A549 (cell line): ENCODE measurements around the gene LITAFD. TPM values are rescaled to one million over a fixed set of nuclear protein-coding genes. Genes with fewer than 3 reads are reported as not detected.

Experiments
- ATAC-seq, 2 experiments: fragments of 200-7000 bp in 1 of 2; fragments of >200 bp in 1 of 2; cut with Nextera tagmentation in 1 of 2; cut with Tn5 transposase in 1 of 2; 3 replicates each; pipeline versions ENCODE4 v1.8.0 to v1.9.1; 2018 to 2020; ENCODE audit warnings: mild to moderate bottlenecking in 1 of 2, moderate library complexity in 1 of 2
- CTCF ChIA-PET: fragments of 300-600 bp; sonication (Branson Sonifier 250); formaldehyde crosslinking; extraction: SDS; loops from one replicate; lab custom pipeline; 2021; ENCODE audit warnings: antibody characterized with exemption, inconsistent platforms; lab: Yijun Ruan, JAX
- POLR2A ChIA-PET: fragments of 350-600 bp; formaldehyde crosslinking; extraction: SDS; loops from one replicate; lab custom pipeline; 2021; ENCODE audit warnings: antibody characterized with exemption, inconsistent platforms; lab: Yijun Ruan, JAX
- DNase-seq, 2 experiments: peaks; one replicate each; pipeline versions ENCODE4 v3.0.0 to v3.0.0-alpha.2; 2011 to 2016; ENCODE audit warnings: low read depth in 1 of 2, low spot score in 1 of 2
- FAIRE-seq: peaks from 2 replicates; lab custom pipeline; 2011; peaks lifted over from hg19 to GRCh38; lab: Jason Lieb, UNC
- H3K27ac ChIP-seq, 2 experiments: fragments of >200 bp; sonication (Bioruptor Twin); formaldehyde crosslinking; 3 replicates each; pipeline ENCODE4 v1.5.1; 2016 to 2017
- H3K4me1 ChIP-seq: fragments of >200 bp; sonication (Bioruptor Twin); formaldehyde crosslinking; 3 replicates; pipeline ENCODE4 v1.6.1; 2016
- H3K4me2 ChIP-seq: fragments of >200 bp; sonication (Bioruptor Twin); formaldehyde crosslinking; 3 replicates; pipeline ENCODE4 v1.6.1; 2016
- H3K4me3 ChIP-seq: fragments of >200 bp; sonication (Bioruptor Twin); formaldehyde crosslinking; 3 replicates; pipeline ENCODE4 v1.5.1; 2016
- H3K9me3 ChIP-seq: fragments of >200 bp; sonication (Bioruptor Twin); formaldehyde crosslinking; 3 replicates; pipeline ENCODE4 v1.6.1; 2016
- BHLHE40 ChIP-seq: IDR thresholded peaks from 2 replicates; pipeline ENCODE4 v1.6.1; 2012; ENCODE audit warnings: low read depth, low read length, inconsistent platforms
- CBX8 ChIP-seq: fragments of 200-600 bp; sonication (generic); IDR thresholded peaks from 2 replicates; pipeline ENCODE4 v1.6.1; 2016
- CHD4 ChIP-seq: fragments of 200-600 bp; sonication (generic); IDR thresholded peaks from 2 replicates; pipeline ENCODE4 v1.6.1; 2016; ENCODE audit warnings: antibody characterized with exemption, mild to moderate bottlenecking, borderline replicate concordance
- EHMT2 ChIP-seq: fragments of 200-600 bp; sonication (generic); IDR thresholded peaks from 2 replicates; pipeline ENCODE4 v1.6.1; 2016; ENCODE audit warnings: antibody characterized with exemption, low read depth, mild to moderate bottlenecking, moderate library complexity
- EP300 ChIP-seq, 2 experiments: fragments of >200 bp; sonication (Bioruptor Twin); formaldehyde crosslinking; IDR thresholded peaks; 2 replicates in 1 of 2; 3 replicates in 1 of 2; pipeline ENCODE4 v1.6.1; 2016 to 2017
- ESRRA ChIP-seq: fragments of 150-350 bp; IDR thresholded peaks from 2 replicates; pipeline ENCODE4 v1.6.1; 2014; ENCODE audit warnings: mild to moderate bottlenecking, low read length, borderline replicate concordance
- FOSB ChIP-seq: fragments of 250-450 bp; sonication (Bioruptor Pico); IDR thresholded peaks from 2 replicates; pipeline ENCODE4 v1.5.0; 2020; ENCODE audit warnings: mild to moderate bottlenecking, moderate library complexity
- FOXS1 ChIP-seq: fragments of 250-450 bp; sonication (Bioruptor Pico); IDR thresholded peaks from 2 replicates; pipeline ENCODE4 v1.5.0; 2020; ENCODE audit warnings: mild to moderate bottlenecking, moderate library complexity
- HDAC2 ChIP-seq: fragments of 200-600 bp; sonication (generic); IDR thresholded peaks from 2 replicates; pipeline ENCODE4 v1.6.1; 2016
- HOXA7 ChIP-seq: fragments of 250-450 bp; sonication (Bioruptor Pico); IDR thresholded peaks from 2 replicates; pipeline ENCODE4 v1.5.0; 2020; ENCODE audit warnings: mild to moderate bottlenecking, moderate library complexity
- HOXB13 ChIP-seq: fragments of 250-450 bp; sonication (Bioruptor Pico); IDR thresholded peaks from 2 replicates; pipeline ENCODE4 v1.5.0; 2020; ENCODE audit warnings: low read depth, mild to moderate bottlenecking, moderate library complexity
- JUN ChIP-seq, 2 experiments: fragments of >200 bp; sonication (Bioruptor Twin); formaldehyde crosslinking; IDR thresholded peaks; 2 replicates in 1 of 2; 3 replicates in 1 of 2; pipeline ENCODE4 v1.6.1; 2016 to 2017
- KDM1A ChIP-seq: fragments of 200-600 bp; sonication (generic); IDR thresholded peaks from 2 replicates; pipeline ENCODE4 v1.6.1; 2016; ENCODE audit warnings: low read depth, mild to moderate bottlenecking
- MAZ ChIP-seq: fragments of 150-350 bp; IDR thresholded peaks from 2 replicates; pipeline ENCODE4 v1.6.1; 2014; ENCODE audit warnings: antibody characterized with exemption, low read depth, low read length, borderline replicate concordance
- NFE2L2 ChIP-seq: fragments of 150-350 bp; conservative IDR thresholded peaks from 2 replicates; pipeline ENCODE4 v1.6.1; 2014; ENCODE audit warnings: low read length
- POLR2A ChIP-seq: IDR thresholded peaks from 2 replicates; pipeline ENCODE4 v1.6.1; 2012; ENCODE audit warnings: mild to moderate bottlenecking, low read length
- POLR2AphosphoS2 ChIP-seq: conservative IDR thresholded peaks from 2 replicates; pipeline ENCODE4 v1.6.1; 2012; ENCODE audit warnings: low read length, improper control_type of control experiment, inconsistent platforms
- SREBF2 ChIP-seq: fragments of 450-650 bp; IDR thresholded peaks from 2 replicates; pipeline ENCODE4 v1.6.1; 2014; ENCODE audit warnings: mild to moderate bottlenecking, moderate library complexity
- ZSCAN20 ChIP-seq: fragments of 250-450 bp; sonication (Bioruptor Pico); IDR thresholded peaks from 2 replicates; pipeline ENCODE4 v1.8.0; 2022; ENCODE audit warnings: mild to moderate bottlenecking, moderate library complexity
- WGBS: methylation state at CpG from one replicate; pipeline ENCODE4 v1.1.6; 2017; ENCODE audit errors: missing lambda C conversion rate; 5-methylcytosine and 5-hydroxymethylcytosine counted together
- polyA plus RNA-seq, 4 experiments: library from polyadenylated mRNA; depleted of rRNA in 3 of 4; stranded (reverse); fragments of >200 nt; fragmentation: RNase III in 1 of 4; extraction: RNeasy Plus Mini Kit Qiagen cat#74134 plus additional on column Dnase treatment in 1 of 4; gene quantifications; 2 replicates in 3 of 4; 3 replicates in 1 of 4; pipeline ENCODE4 v1.2.3, GENCODE V29; 2011 to 2017
- TF ChIP-seq, protein P1 (sequence below): fragments of 250-450 bp; sonication (Bioruptor Pico); IDR thresholded peaks from 2 replicates; pipeline ENCODE4 v1.5.0; 2021; ENCODE audit warnings: mild to moderate bottlenecking, moderate library complexity, borderline replicate concordance

The LITAFD gene
- polyA plus RNA-seq, 2 of the 4 experiments (the other 2 are of a cell fraction): not detected

DNA sequence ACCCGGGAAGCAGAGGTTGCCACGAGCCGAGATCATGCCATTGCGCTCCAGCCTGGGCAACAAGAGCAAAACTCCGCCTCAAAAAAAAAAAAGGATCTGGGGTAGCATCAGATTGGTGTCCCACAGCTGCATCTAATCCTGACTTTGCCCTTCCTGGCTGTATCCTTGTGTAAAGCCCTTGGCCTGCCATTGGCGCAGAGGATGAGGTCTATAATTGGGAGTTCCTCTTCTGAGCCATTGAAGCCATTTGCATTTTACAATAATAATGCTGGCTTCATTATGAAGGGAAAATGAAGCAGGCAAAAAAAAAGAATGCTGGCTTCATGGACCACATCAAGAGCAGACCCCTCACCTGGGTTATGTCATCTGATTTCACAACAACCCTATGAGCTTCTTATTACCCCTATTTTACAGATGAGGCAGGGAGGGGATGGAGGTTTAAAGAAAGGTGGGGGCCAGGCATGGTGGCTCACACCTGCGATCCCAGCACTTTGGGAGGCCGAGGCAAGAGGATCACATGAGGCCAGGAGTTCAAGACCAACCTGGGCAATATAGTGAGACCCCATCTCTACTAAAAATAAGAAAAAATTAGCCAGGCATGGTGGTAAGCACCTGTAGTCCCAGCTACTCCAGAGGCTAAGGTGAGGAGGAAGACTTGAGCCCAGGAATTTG, 1.2 kb upstream of the LITAFD start:
- H3K27ac ChIP-seq: no peak overlapping the region
- H3K4me2 ChIP-seq: no peak overlapping the region
- 71% methylated on average over 8 of the region's 8 CpGs for WGBS
- no peak for TF ChIP-seq HDAC2
- TF ChIP-seq, protein P1, sequence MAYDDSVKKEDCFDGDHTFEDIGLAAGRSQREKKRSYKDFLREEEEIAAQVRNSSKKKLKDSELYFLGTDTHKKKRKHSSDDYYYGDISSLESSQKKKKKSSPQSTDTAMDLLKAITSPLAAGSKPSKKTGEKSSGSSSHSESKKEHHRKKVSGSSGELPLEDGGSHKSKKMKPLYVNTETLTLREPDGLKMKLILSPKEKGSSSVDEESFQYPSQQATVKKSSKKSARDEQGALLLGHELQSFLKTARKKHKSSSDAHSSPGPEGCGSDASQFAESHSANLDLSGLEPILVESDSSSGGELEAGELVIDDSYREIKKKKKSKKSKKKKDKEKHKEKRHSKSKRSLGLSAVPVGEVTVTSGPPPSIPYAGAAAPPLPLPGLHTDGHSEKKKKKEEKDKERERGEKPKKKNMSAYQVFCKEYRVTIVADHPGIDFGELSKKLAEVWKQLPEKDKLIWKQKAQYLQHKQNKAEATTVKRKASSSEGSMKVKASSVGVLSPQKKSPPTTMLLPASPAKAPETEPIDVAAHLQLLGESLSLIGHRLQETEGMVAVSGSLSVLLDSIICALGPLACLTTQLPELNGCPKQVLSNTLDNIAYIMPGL (CRISPR knock-in tag): no peak
- POLR2A ChIA-PET: interaction anchor here (1.3 to 2.9 kb wide), 3 partner anchors 12 to 17 kb away, joined by 5 to 24 read pairs (median 6); partner anchors contain the start of gene CARHSP1
- no peak overlapping the region for H3K4me3 ChIP-seq
- ATAC-seq (no peak), DNase-seq (no peak), FAIRE-seq (no peak)
- H3K4me1 ChIP-seq: peaks cover 35% of the 10 kb centered on the region
- CTCF ChIA-PET: interaction anchor here (0.6 to 9.0 kb wide), 36 partner anchors 10 to 313 kb away, joined by 3 to 147 read pairs (median 6); partner anchors contain the start of genes ABAT, CARHSP1, PMM2 and TMEM186
- H3K9me3 ChIP-seq: no peaks in the 10 kb centered on the region

DNA sequence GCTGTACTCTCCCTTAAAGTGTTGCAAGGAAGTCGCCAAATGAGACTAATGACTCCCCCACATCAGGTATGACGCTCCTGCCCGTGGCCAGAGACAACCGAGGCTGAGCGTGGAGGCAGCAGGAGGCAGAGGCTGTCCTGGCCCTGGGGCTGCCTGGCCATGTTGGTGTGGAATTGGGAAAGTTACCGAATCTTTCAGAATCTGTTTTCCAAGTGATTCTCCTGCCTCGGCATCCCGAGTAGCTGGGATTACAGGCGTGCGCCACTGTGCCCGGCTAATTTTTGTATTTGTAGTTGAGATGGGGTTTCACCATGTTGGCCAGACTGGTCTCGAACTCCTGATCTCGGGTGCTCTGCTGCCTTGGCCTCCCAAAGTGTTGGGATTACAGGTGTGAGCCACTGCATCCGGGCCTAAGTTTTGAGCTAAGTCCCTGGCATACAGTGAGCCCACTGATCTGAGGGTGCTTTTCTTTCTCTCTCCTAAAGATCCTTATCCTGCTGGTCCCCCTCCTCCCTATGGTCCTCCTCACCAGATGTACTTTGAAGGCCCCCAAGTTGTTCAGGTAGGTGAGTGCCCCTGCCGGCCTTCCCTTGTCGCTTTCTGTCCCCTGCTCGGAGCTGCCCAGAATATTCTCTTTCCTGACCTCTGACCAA, 700 bp downstream of the LITAFD start:
- TF ChIP-seq HOXB13 (CRISPR knock-in tag) (no peak), JUN (IDR thresholded peaks at IDR 0.05) (no peak), KDM1A (no peak), NFE2L2 (no peak), CHD4 (no peak), BHLHE40 (no peak), EHMT2 (no peak)
- POLR2A ChIA-PET: no interaction called here

DNA sequence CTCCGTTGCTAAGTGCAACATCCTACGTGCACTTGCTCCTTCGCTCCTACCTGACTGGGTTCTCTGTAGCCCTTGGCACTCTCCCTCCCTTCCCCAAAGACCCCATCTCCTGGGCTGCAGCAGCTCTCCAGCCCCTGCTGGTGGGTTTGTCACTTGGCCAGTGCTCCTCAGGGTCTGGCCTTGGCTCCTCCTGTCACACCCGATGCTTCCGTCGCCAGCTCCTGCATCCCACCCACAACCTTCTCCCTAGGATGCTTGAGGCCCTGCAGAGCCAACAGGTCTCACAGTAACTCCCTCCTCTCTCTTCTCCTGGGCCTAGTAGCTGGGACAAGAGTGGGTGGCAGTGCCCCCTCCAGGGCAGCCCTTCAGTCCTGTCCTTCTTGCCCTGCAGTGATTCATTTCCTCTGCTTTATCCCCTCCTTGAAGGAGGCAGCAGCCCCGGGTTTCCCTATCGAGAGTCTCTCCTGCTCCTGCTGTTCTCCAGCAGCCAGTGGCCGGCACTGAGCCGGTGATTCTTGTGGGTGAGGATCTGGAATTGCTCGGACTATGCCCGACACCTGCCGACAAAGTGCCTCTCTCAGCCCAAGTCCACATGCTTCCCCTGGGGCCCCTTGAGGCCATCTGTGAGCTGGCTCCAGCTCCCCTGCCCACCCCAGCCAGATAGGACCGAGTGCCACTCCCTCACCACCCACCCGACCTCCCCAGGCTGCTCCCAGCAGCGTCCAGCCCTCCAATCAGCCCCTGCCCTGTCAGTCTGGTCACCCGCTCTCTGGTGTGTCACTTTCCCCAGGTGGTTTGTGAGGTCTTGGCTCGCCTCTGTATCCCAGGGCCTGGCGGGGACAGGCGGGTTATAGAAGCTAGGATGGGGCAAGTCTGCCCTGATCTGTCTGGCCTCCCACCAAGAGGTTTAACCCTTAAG, 3.8 kb downstream of the LITAFD start:
- no peak for TF ChIP-seq POLR2AphosphoS2
- TF ChIP-seq EP300 (IDR thresholded peaks at IDR 0.05): no peak
- TF ChIP-seq SREBF2: no peak
- TF ChIP-seq FOXS1 (CRISPR knock-in tag): no peak
- no peak for TF ChIP-seq POLR2A
- TF ChIP-seq FOSB (CRISPR knock-in tag): no peak
- TF ChIP-seq ZSCAN20 (CRISPR knock-in tag): no peak
- no peak for TF ChIP-seq CBX8
- no peak for TF ChIP-seq HOXA7 (CRISPR knock-in tag)
- no peak for TF ChIP-seq ESRRA
- no peak for TF ChIP-seq MAZ
- no peak for TF ChIP-seq CHD4
- H3K4me1 ChIP-seq: peaks cover 23% of the 10 kb centered on the region
- 55% methylated on average over 17 of the region's 20 CpGs for WGBS
- no peaks in the 10 kb centered on the region for H3K9me3 ChIP-seq
- POLR2A ChIA-PET: interaction anchor here (2.5 kb wide), 1 partner anchor 17 kb away, joined by 13 read pairs; the partner anchor contains the start of gene CARHSP1
- CTCF ChIA-PET: interaction anchor here (0.6 to 9.0 kb wide), 7 partner anchors 10 to 143 kb away, joined by 3 to 147 read pairs (median 3); partner anchors contain the start of gene CARHSP1
- no peak overlapping the region for H3K4me2 ChIP-seq
- peak overlapping the region in 1 of 2 experiments; percentile 78; a peak in 3 of 6 replicates for H3K27ac ChIP-seq
- FAIRE-seq (no peak), ATAC-seq (peak; percentile 32 to 41), DNase-seq (no peak)
- H3K4me3 ChIP-seq: no peak overlapping the region

More for the DNA sequence above, 700 bp downstream of the LITAFD start:
- Histone ChIP-seq H3K27ac (no peak overlapping the region), H3K4me3 (no peak overlapping the region), H3K4me2 (no peak overlapping the region), H3K9me3 (no peaks in the 10 kb centered on the region), H3K4me1 (peaks cover 39% of the 10 kb centered on the region)
- CTCF ChIA-PET: interaction anchor here (1.0 to 9.0 kb wide), 7 partner anchors 12 to 315 kb away, joined by 3 to 147 read pairs (median 47); partner anchors contain the start of gene CARHSP1
- FAIRE-seq (no peak), DNase-seq (no peak), ATAC-seq (no peak)
- WGBS: 80% methylated on average over 17 of the region's 17 CpGs
